ENCODE data around the gene ENOPH1. TPM values are rescaled to one million over a fixed set of nuclear protein-coding genes. Genes with fewer than 3 reads are reported as not detected.
"Not testable (repeated sequence)": the region's sequence is repeated elsewhere in the genome, so short reads cannot be mapped to it uniquely, and the experiment has no call there.

The ENOPH1 gene
- total RNA-seq: 16.7 TPM

DNA sequence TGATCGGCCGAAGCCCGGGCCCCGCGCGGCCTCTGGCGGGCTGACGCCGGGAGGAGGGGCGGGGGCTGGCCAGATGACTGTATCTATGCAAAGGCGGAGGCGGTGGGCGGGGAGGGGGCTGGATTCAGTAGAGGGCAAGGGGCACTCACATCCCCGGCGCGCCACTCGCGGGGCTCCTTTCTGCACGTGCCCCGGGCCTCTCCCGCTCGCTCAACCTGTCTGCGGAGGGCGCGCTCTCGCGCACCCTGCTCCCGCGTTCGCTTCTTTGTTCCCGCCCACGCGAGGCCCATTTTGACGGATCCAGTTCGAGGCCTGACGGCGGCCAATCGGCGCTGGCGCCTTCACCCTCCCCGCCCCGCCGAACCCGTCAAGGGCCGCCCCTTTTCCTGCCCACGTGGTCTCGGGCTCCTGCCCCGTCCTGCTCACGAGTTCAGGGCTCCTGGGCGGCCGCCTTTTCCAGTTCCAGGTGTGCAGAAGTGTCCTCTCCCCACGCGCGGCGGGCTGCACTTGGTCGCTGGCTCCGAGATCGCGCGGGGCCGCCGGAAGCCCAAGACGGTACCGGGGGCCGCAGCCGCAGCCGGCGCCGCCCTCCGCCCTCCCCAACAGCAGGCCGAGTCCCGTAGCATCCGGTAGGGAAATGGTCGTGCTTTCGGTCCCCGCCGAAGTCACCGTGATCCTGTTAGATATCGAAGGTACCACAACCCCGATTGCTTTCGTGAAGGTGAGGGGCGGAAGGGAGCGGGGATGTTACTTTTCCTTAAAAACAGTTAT is at the start of gene ENOPH1, which contains the start of gene HNRNPDL:
TSS of gene ENOPH1 (plus strand) at position 398 of the 771 bp plus-strand sequence. CDS start at position 638, 240 bp downstream.
TSS of gene HNRNPDL (minus strand) at position 270 of the 771 bp plus-strand sequence. CDS start 772 bp downstream, outside the sequence.
- Histone ChIP-seq H3K27ac (ENCODE audit: low read depth, low read length) (peak within 1 kb of the TSS; percentile 95), H3K9me3 (ENCODE audit: control insufficient read depth in 3 of 3, low read length in 3 of 3) (no peaks in the 10 kb centered on the region), H3K9ac (ENCODE audit: low read depth in 1 of 3, low read length in 3 of 3) (peak within 1 kb of the TSS; percentile 95 to 97 (median 95)), H3K4me3 (ENCODE audit: low read length in 3 of 3) (peak within 1 kb of the TSS; percentile 94 to 96 (median 94)), H3K27me3 (ENCODE audit: control insufficient read depth in 3 of 3, insufficient read depth in 3 of 3, low read length in 3 of 3) (no peaks in the 10 kb centered on the region), H3K36me3 (ENCODE audit: control insufficient read depth in 3 of 3, insufficient read depth in 3 of 3, low read length in 3 of 3) (peaks cover 11 to 21% (median 21%) of the 10 kb centered on the region in 3 donors), H3K4me1 (ENCODE audit: control insufficient read depth in 3 of 3, insufficient read depth in 3 of 3, low read length in 3 of 3) (peaks cover 22 to 32% (median 22%) of the 10 kb centered on the region in 3 donors)

DNA sequence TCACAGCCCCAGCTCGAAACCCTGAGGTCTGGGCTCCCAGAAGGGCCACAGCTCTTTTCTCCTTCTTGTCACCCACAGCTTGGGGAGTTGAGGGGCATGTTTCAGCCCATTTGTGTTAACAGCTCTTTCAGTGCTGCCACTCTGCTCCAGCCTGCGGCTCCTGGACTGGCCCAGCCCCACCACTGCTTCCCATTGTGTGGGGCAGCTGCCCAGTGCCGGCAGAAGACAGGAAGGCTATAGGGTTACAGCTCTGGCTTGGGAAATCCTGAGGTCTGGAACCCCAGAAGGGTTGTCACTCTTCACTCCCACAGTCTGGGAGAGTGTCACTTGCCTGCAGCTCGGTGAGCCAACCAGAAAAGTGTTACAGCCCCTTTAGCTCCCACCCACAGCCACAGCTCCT is 49.6 kb upstream of the ENOPH1 start:
- H3K9me3 ChIP-seq (ENCODE audit: control insufficient read depth in 3 of 3, low read length in 3 of 3): no peaks in the 10 kb centered on the region
- H3K4me1 ChIP-seq (ENCODE audit: control insufficient read depth in 3 of 3, insufficient read depth in 3 of 3, low read length in 3 of 3): peaks cover 16 to 20% (median 16%) of the 10 kb centered on the region in 3 donors
- H3K27ac ChIP-seq (ENCODE audit: low read depth, low read length): no peak overlapping the region
- H3K4me3 ChIP-seq (ENCODE audit: low read length in 3 of 3): peak overlapping the region; percentile 8 to 55 (median 38)
- H3K9ac ChIP-seq (ENCODE audit: low read depth in 1 of 3, low read length in 3 of 3): peak overlapping the region in 2 of 3 donors; percentile 18 to 68
- H3K27me3 ChIP-seq (ENCODE audit: control insufficient read depth in 3 of 3, insufficient read depth in 3 of 3, low read length in 3 of 3): no peaks in the 10 kb centered on the region
- no peaks in the 10 kb centered on the region for H3K36me3 ChIP-seq (ENCODE audit: control insufficient read depth in 3 of 3, insufficient read depth in 3 of 3, low read length in 3 of 3)

DNA sequence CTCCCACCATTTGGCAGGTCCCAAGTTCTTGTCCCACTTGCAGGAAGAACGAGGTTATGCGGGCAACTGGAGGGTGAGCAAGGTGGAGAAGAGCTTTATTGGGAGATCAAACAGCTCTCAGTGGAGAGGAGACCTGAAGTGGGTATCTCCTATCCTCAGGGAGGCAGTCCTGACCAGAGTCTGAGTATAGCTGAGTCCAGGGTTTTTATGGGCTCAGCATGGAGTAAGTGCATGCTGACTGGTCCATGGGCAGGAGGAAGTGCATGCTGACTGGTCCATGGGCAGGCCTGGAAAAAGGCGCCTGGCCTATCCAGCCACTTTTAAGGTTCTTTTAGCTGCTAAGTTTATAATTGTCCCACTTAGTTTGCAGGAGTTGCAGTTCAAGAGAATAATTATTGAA is 49.2 kb upstream of the ENOPH1 start:
- Histone ChIP-seq H3K9ac (ENCODE audit: low read depth in 1 of 3, low read length in 3 of 3) (peak overlapping the region in 1 of 3 donors; percentile 68), H3K27me3 (ENCODE audit: control insufficient read depth in 3 of 3, insufficient read depth in 3 of 3, low read length in 3 of 3) (no peaks in the 10 kb centered on the region), H3K36me3 (ENCODE audit: control insufficient read depth in 3 of 3, insufficient read depth in 3 of 3, low read length in 3 of 3) (no peaks in the 10 kb centered on the region), H3K27ac (ENCODE audit: low read depth, low read length) (no peak overlapping the region), H3K4me3 (ENCODE audit: low read length in 3 of 3) (peak overlapping the region in 2 of 3 donors; percentile 4 to 8), H3K4me1 (ENCODE audit: control insufficient read depth in 3 of 3, insufficient read depth in 3 of 3, low read length in 3 of 3) (peaks cover 13 to 17% (median 16%) of the 10 kb centered on the region in 3 donors), H3K9me3 (ENCODE audit: control insufficient read depth in 3 of 3, low read length in 3 of 3) (no peaks in the 10 kb centered on the region)

DNA sequence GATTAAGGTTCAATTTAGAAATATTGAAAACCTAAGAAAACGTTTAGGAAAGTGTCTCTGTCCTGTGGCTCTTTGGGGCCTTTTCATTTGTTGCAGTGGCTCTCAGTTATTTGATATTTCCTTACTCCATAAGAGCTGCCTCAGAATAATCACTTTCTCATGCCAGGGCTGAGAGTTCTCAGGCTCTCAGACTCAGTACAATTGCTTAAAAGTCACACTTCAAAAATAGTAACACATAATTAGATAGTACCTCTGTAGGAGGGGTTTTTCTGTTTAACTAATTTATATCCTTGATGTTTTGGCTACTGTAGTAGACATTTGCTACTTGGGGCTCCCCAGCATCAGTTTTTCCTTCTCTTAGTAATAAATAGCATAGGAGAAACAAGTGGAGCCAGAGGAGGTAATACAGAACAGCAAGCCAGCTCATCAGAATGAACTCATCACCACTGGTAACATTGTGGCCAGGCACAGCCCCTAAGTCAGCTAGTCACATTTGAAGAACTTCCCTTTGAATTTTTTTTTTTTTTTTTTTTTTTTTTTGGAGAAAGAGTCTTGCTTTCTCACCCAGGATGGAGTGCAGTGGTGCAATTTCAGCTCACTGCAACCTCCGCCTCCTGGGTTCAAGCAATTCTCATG is 48.6 kb upstream of the ENOPH1 start:
- Histone ChIP-seq H3K27ac (ENCODE audit: low read depth, low read length) (no peak overlapping the region), H3K27me3 (ENCODE audit: control insufficient read depth in 3 of 3, insufficient read depth in 3 of 3, low read length in 3 of 3) (no peaks in the 10 kb centered on the region), H3K9me3 (ENCODE audit: control insufficient read depth in 3 of 3, low read length in 3 of 3) (no peaks in the 10 kb centered on the region), H3K4me1 (ENCODE audit: control insufficient read depth in 3 of 3, insufficient read depth in 3 of 3, low read length in 3 of 3) (peaks cover 10 to 16% (median 15%) of the 10 kb centered on the region in 3 donors), H3K36me3 (ENCODE audit: control insufficient read depth in 3 of 3, insufficient read depth in 3 of 3, low read length in 3 of 3) (no peaks in the 10 kb centered on the region), H3K4me3 (ENCODE audit: low read length in 3 of 3) (no peak overlapping the region), H3K9ac (ENCODE audit: low read depth in 1 of 3, low read length in 3 of 3) (no peak overlapping the region)

DNA sequence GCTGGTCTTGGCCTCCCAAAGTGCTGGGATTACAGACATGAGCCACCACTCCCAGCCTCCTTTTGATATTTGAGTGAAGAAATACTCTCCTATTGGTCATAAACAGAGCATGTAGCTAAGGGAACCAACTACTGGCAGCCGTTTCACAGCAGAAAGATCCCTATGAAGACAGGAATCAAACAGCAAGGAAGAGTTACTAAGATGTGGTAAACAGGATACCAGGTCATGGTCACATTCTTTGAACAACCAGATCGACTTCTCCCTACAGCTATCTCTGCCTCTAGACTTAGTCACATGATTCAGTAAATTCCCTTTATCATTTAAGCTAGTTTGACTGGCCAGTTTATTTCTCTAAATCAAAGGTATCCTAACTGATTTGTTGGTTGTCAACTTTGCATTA is 47.6 kb upstream of the ENOPH1 start:
- Histone ChIP-seq H3K27me3 (ENCODE audit: control insufficient read depth in 3 of 3, insufficient read depth in 3 of 3, low read length in 3 of 3) (no peaks in the 10 kb centered on the region), H3K4me1 (ENCODE audit: control insufficient read depth in 3 of 3, insufficient read depth in 3 of 3, low read length in 3 of 3) (peaks cover 10 to 16% (median 15%) of the 10 kb centered on the region in 3 donors), H3K27ac (ENCODE audit: low read depth, low read length) (no peak overlapping the region), H3K9ac (ENCODE audit: low read depth in 1 of 3, low read length in 3 of 3) (no peak overlapping the region), H3K9me3 (ENCODE audit: control insufficient read depth in 3 of 3, low read length in 3 of 3) (no peaks in the 10 kb centered on the region), H3K36me3 (ENCODE audit: control insufficient read depth in 3 of 3, insufficient read depth in 3 of 3, low read length in 3 of 3) (no peaks in the 10 kb centered on the region), H3K4me3 (ENCODE audit: low read length in 3 of 3) (no peak overlapping the region)

DNA sequence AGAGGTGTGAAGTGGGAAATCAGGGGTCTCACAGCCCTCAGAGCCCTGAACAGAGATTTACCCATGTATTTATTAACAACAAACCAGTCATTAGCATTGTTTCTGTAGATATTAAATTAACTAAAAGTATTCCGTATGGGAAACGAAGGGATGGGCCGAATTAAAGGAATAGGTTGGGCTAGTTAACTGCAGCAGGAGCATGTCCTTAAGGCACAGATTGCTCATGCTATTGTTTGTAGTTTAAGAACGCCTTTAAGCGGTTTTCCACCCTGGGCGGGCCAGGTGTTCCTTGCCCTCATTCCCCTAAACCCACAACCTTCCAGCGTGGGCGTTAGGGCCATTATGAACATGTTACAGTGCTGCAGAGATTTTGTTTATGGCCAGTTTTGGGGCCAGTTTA is 44.1 kb upstream of the ENOPH1 start:
- H3K9me3 ChIP-seq (ENCODE audit: control insufficient read depth in 3 of 3, low read length in 3 of 3); H3K4me1 ChIP-seq (ENCODE audit: control insufficient read depth in 3 of 3, insufficient read depth in 3 of 3, low read length in 3 of 3); H3K36me3 ChIP-seq (ENCODE audit: control insufficient read depth in 3 of 3, insufficient read depth in 3 of 3, low read length in 3 of 3); H3K27me3 ChIP-seq (ENCODE audit: control insufficient read depth in 3 of 3, insufficient read depth in 3 of 3, low read length in 3 of 3); H3K4me3 ChIP-seq (ENCODE audit: low read length in 3 of 3); H3K27ac ChIP-seq (ENCODE audit: low read depth, low read length); H3K9ac ChIP-seq (ENCODE audit: low read depth in 1 of 3, low read length in 3 of 3): not testable (repeated sequence)

DNA sequence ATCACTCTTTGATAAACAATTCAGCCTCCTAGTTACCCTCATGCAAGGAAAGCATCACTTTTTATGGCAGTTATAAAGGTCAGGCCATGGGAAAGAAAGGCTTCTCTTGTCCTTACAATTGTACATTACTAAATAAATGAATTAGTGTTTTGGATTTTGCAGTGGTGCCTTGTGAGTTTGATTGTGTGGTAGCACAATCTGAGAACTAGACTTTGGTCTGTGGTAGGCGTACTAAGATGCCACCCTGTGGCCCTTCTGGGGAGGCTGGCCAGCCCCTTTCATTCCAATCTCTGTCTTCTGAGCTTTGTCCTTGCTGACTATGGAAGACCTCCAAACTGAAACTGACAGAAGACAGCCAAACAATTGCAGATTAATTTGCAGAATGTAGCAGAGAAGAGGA is 42.0 kb upstream of the ENOPH1 start:
- H3K27ac ChIP-seq (ENCODE audit: low read depth, low read length): no peak overlapping the region
- H3K4me1 ChIP-seq (ENCODE audit: control insufficient read depth in 3 of 3, insufficient read depth in 3 of 3, low read length in 3 of 3): no peaks in the 10 kb centered on the region
- H3K9ac ChIP-seq (ENCODE audit: low read depth in 1 of 3, low read length in 3 of 3): no peak overlapping the region
- H3K36me3 ChIP-seq (ENCODE audit: control insufficient read depth in 3 of 3, insufficient read depth in 3 of 3, low read length in 3 of 3): no peaks in the 10 kb centered on the region
- no peak overlapping the region for H3K4me3 ChIP-seq (ENCODE audit: low read length in 3 of 3)
- no peaks in the 10 kb centered on the region for H3K27me3 ChIP-seq (ENCODE audit: control insufficient read depth in 3 of 3, insufficient read depth in 3 of 3, low read length in 3 of 3)
- H3K9me3 ChIP-seq (ENCODE audit: control insufficient read depth in 3 of 3, low read length in 3 of 3): no peaks in the 10 kb centered on the region

DNA sequence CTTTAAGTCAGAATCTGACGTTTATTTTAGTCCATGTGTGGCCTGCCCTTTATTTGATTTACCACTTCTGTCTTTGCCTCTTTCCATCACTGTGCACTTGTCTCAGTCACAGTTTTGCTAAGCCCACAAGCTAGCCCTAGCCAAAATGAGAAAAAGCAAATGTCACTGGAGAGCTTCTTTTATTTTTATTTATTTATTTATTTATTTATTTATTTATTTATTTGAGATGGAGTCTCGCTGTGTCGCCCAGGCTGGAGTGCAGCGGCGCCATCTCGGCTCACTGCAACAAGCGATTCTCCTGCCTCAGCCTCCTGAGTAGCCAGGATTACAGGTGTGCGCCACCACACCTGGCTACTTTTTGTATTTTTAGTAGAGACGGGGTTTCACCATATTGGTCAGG is 40.3 kb upstream of the ENOPH1 start:
- H3K9ac ChIP-seq (ENCODE audit: low read depth in 1 of 3, low read length in 3 of 3); H3K36me3 ChIP-seq (ENCODE audit: control insufficient read depth in 3 of 3, insufficient read depth in 3 of 3, low read length in 3 of 3); H3K4me3 ChIP-seq (ENCODE audit: low read length in 3 of 3); H3K27me3 ChIP-seq (ENCODE audit: control insufficient read depth in 3 of 3, insufficient read depth in 3 of 3, low read length in 3 of 3); H3K9me3 ChIP-seq (ENCODE audit: control insufficient read depth in 3 of 3, low read length in 3 of 3); H3K27ac ChIP-seq (ENCODE audit: low read depth, low read length); H3K4me1 ChIP-seq (ENCODE audit: control insufficient read depth in 3 of 3, insufficient read depth in 3 of 3, low read length in 3 of 3): not testable (repeated sequence)

DNA sequence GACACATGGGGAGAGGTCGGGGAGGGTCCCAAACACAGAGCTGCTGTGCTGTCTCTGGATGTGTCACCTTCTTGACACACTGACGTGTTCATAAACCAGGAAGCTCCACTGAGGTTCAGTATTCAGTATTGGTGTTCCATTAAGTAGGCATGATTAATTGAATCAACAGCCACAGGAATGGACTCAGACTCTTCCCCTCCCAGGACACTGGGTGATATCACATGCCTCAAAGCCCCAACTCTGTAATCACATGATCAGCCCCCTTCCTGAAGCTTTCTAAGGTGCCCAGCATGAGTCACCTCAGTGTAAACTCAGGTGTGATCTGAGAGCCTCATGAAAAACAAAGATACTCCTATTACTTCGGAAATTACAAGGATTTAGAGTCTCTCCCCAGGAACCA is 35.5 kb upstream of the ENOPH1 start:
- H3K27me3 ChIP-seq (ENCODE audit: control insufficient read depth in 3 of 3, insufficient read depth in 3 of 3, low read length in 3 of 3): no peaks in the 10 kb centered on the region
- no peak overlapping the region for H3K4me3 ChIP-seq (ENCODE audit: low read length in 3 of 3)
- no peaks in the 10 kb centered on the region for H3K36me3 ChIP-seq (ENCODE audit: control insufficient read depth in 3 of 3, insufficient read depth in 3 of 3, low read length in 3 of 3)
- H3K9me3 ChIP-seq (ENCODE audit: control insufficient read depth in 3 of 3, low read length in 3 of 3): no peaks in the 10 kb centered on the region
- H3K4me1 ChIP-seq (ENCODE audit: control insufficient read depth in 3 of 3, insufficient read depth in 3 of 3, low read length in 3 of 3): no peaks in the 10 kb centered on the region
- no peak overlapping the region for H3K27ac ChIP-seq (ENCODE audit: low read depth, low read length)
- H3K9ac ChIP-seq (ENCODE audit: low read depth in 1 of 3, low read length in 3 of 3): no peak overlapping the region

DNA sequence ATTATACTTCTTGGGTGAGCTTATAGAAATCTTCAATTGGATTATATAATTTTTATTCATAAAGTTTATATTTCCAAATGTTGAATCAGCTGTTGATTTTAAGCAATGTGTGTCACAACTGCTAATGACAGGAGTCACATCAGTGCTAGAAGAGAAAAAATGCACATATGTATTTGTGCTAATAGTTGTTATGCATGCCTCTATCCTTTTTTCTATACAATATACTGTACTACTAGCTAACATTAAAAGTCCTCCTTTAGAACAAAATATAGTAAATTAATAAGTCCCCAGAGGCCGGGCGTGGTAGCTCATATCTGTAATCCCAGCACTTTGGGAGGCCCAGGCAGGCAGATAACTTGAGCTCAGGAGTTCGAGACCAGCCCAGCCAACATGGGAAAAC is 32.9 kb upstream of the ENOPH1 start:
- no peaks in the 10 kb centered on the region for H3K9me3 ChIP-seq (ENCODE audit: control insufficient read depth in 3 of 3, low read length in 3 of 3)
- H3K9ac ChIP-seq (ENCODE audit: low read depth in 1 of 3, low read length in 3 of 3): no peak overlapping the region
- H3K36me3 ChIP-seq (ENCODE audit: control insufficient read depth in 3 of 3, insufficient read depth in 3 of 3, low read length in 3 of 3): no peaks in the 10 kb centered on the region
- H3K27me3 ChIP-seq (ENCODE audit: control insufficient read depth in 3 of 3, insufficient read depth in 3 of 3, low read length in 3 of 3): no peaks in the 10 kb centered on the region
- H3K4me3 ChIP-seq (ENCODE audit: low read length in 3 of 3): no peak overlapping the region
- H3K4me1 ChIP-seq (ENCODE audit: control insufficient read depth in 3 of 3, insufficient read depth in 3 of 3, low read length in 3 of 3): no peaks in the 10 kb centered on the region
- H3K27ac ChIP-seq (ENCODE audit: low read depth, low read length): no peak overlapping the region
